K562 (cell line): ENCODE measurements around the gene TMEM11.

Experiments
- CREB1 ChIP-seq, 2 experiments: sonication (generic) in 1 of 2; formaldehyde crosslinking in 1 of 2; IDR thresholded peaks; 2 replicates each; pipeline versions ENCODE4 v1.6.1 to v1.8.0; 2012 to 2022; ENCODE audit warnings: inconsistent platforms in 1 of 2, mild to moderate bottlenecking in 1 of 2, missing genetic modification reagents in 1 of 2, moderate library complexity in 1 of 2
- CTCF ChIP-seq, 3 experiments: IDR thresholded peaks in 2 of 3; conservative IDR thresholded peaks in 1 of 3; 2 replicates each; pipeline ENCODE4 v1.5.1; 2011 to 2012; ENCODE audit warnings: low read length in 3 of 3, mild to moderate bottlenecking in 3 of 3, control low read depth in 2 of 3, improper control_type of control experiment in 1 of 3, inconsistent platforms in 1 of 3, low read depth in 1 of 3, mixed read lengths in 1 of 3, moderate library complexity in 1 of 3; ENCODE audit not compliant: insufficient read depth in 2 of 3
- MTA1 ChIP-seq: fragments of 450-650 bp; IDR thresholded peaks from 2 replicates; pipeline ENCODE4 v1.6.1; 2017; ENCODE audit warnings: borderline replicate concordance
- REST ChIP-seq, 2 experiments: fragments of 450-650 bp; formaldehyde crosslinking in 1 of 2; IDR thresholded peaks; 2 replicates each; pipeline versions ENCODE4 v1.4.0 to v1.6.1; 2014 to 2020; ENCODE audit warnings: mild to moderate bottlenecking in 2 of 2, borderline replicate concordance in 1 of 2, low read depth in 1 of 2
- SMAD2 ChIP-seq: fragments of 150-350 bp; IDR thresholded peaks from 2 replicates; pipeline ENCODE4 v1.6.1; 2014; ENCODE audit warnings: low read depth, mild to moderate bottlenecking, low read length
- TAF1 ChIP-seq: IDR thresholded peaks from 2 replicates; pipeline ENCODE4 v1.6.1; 2011; ENCODE audit warnings: mild to moderate bottlenecking, low read length, moderate library complexity; ENCODE audit not compliant: insufficient read depth, control insufficient read depth, severe bottlenecking; ENCODE audit errors: extremely low read depth
- ZNF224 ChIP-seq: sonication (generic); formaldehyde crosslinking; IDR thresholded peaks from 2 replicates; pipeline ENCODE4 v1.8.0; 2022; ENCODE audit warnings: mild to moderate bottlenecking, missing genetic modification reagents
- ZNF830 ChIP-seq: fragments of 250-450 bp; sonication (Bioruptor Pico); IDR thresholded peaks from 2 replicates; pipeline ENCODE4 v1.5.0; 2021; ENCODE audit warnings: mild to moderate bottlenecking

DNA sequence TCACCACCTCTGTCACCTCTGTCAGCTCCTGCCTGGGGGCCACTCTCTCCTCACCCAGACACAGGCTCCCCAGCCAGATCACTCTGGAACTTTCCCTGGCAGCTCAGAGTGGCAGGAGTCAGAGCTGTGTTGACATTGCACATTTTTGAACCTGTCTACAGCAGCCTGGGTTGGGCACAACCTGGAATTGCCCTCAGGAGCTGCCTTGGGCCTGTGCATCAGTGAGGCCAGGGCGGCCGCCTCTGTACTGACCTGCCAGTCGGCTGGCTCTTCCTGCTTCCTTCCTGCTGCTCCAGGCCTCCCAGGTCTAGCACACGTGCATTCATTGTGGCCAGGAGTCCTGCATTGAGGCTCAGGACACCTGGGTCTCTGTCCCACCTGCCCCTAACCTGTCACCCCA, 14.2 kb upstream of the TMEM11 start:
- TF ChIP-seq CTCF (IDR thresholded peaks at IDR 0.05 in 2 of 3, conservative IDR thresholded peaks at IDR 0.05 in 1 of 3; ENCODE audit: insufficient read depth in 2 of 3, low read depth in 1 of 3, low read length in 3 of 3) (no peak), TAF1 (no peak), ZNF830 (no peak), SMAD2 (no peak), CREB1 (IDR thresholded peaks at IDR 0.05) (no peak), CREB1 (CRISPR knock-in tag; IDR thresholded peaks at IDR 0.05) (no peak), REST (IDR thresholded peaks at IDR 0.05; ENCODE audit: borderline replicate concordance) (no peak), REST (CRISPR knock-in tag; IDR thresholded peaks at IDR 0.05; ENCODE audit: low read depth) (no peak), ZNF224 (CRISPR knock-in tag) (no peak), MTA1 (no peak)
